GM12875 (cell line): ENCODE measurements around the gene PPP3CA.
"Not testable (repeated sequence)": the region's sequence is repeated elsewhere in the genome, so short reads cannot be mapped to it uniquely, and the experiment has no call there.

Source experiments
- H3K4me3 ChIP-seq: one replicate; pipeline ENCODE4 v1.5.1; 2011; ENCODE audit warnings: low read depth, low read length, control low read depth
- TF ChIP-seq, protein P1 (sequence below): IDR thresholded peaks from 2 replicates; pipeline ENCODE4 v1.5.1; 2011; ENCODE audit warnings: low read depth, mild to moderate bottlenecking, control low read depth, inconsistent platforms, low read length, moderate library complexity, borderline replicate concordance; ENCODE audit not compliant: insufficient read depth

The PPP3CA gene

GRCh38 chr4:101140228-101140627 is 207.1 kb downstream of the PPP3CA start:
- TF ChIP-seq, protein P1, sequence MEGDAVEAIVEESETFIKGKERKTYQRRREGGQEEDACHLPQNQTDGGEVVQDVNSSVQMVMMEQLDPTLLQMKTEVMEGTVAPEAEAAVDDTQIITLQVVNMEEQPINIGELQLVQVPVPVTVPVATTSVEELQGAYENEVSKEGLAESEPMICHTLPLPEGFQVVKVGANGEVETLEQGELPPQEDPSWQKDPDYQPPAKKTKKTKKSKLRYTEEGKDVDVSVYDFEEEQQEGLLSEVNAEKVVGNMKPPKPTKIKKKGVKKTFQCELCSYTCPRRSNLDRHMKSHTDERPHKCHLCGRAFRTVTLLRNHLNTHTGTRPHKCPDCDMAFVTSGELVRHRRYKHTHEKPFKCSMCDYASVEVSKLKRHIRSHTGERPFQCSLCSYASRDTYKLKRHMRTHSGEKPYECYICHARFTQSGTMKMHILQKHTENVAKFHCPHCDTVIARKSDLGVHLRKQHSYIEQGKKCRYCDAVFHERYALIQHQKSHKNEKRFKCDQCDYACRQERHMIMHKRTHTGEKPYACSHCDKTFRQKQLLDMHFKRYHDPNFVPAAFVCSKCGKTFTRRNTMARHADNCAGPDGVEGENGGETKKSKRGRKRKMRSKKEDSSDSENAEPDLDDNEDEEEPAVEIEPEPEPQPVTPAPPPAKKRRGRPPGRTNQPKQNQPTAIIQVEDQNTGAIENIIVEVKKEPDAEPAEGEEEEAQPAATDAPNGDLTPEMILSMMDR = no peak
- H3K4me3 ChIP-seq = no peak overlapping the region

DNA sequence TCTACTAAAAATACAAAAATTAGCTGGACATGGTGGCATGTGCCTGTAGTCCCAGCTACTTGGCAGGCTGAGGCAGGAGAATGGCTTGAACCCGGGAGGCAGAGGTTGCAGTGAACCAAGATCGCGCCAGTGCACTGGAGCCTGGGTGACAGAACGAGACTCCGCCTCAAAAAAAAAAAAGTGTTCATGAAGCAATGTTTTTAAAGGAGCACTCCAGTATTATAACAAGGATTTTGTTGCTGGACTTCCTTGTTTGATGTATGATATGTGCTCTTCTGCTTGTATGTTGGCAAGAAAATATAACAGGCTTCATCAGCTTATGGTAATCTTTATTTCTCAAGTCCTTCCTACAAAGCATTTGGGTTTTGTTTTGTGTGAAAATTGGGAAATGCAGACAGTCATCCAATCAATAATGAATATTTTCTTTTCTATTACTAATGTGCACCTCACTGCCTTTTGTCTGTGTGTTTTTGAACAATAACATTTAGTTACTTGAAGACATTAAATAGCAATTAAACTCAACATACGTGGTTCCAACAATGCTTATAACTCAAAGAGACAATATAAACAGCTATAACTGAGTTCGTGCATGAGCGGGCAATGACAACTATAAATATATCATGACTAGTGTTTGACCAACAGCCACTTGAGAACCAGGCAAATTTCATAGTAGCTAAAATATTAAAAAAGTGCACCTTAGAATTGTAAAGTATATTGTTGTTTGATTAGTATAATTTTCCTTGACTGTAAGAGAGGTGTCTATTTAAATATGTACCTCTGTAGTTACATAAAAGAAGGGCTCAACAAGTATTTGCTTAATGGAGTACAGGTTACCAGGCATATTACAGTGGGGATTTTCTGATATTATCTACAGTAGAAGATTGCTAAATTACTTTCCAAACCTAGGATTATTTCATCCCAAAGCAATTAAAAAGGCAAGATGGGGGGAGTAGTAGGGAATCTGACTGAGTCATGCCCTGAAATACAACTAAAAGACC is 210.7 kb downstream of the PPP3CA start:
- no peak overlapping the region for H3K4me3 ChIP-seq
- TF ChIP-seq, protein P1 = no peak

- H3K4me3 ChIP-seq = no peak overlapping the region
- TF ChIP-seq, protein P1 = no peak
Measured at GRCh38 chr4:101135371-101136010, 211.8 kb downstream of the PPP3CA start.

DNA sequence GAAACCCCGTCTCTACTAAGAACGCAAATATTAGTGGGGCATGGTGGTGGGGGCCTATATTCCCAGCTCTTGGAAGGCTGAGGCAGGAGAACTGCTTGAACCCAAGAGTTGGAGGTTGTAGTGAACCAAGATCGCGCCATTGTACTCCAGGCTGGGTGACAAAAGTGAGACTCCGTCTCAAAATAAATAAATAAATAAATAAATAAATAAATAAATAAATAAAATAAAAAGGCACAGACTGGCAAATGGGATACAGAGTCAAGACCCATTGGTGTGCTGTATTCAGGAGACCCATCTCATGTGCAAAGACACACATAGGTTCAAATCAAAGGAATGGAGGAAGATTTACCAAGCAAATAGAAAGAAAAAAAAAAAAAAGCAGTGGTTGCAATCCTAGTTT is 216.3 kb downstream of the PPP3CA start:
- not testable (repeated sequence) for H3K4me3 ChIP-seq

DNA sequence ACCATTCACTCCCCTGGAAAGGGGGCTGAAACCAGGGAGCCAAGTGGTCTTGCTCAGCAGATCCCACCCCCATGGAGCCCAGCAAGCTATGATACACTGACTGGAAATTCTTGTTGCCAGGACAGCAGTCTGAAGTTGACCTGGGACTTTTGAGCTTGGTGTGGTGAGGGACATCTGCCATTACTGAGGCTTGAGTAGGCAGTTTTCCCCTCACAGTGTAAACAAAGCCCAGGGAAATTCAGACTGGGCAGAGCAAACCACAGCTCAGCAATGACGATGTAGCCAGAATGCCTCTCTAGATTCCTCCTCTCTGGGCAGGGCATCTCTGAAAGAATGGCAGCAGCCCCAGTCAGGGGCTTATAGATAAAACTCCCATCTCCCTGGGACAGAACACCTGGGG is 218.4 kb downstream of the PPP3CA start:
- H3K4me3 ChIP-seq = not testable (repeated sequence)

- TF ChIP-seq, protein P1 = no peak
- no peak overlapping the region for H3K4me3 ChIP-seq
Measured at GRCh38 chr4:101128473-101128872, 218.9 kb downstream of the PPP3CA start.

DNA sequence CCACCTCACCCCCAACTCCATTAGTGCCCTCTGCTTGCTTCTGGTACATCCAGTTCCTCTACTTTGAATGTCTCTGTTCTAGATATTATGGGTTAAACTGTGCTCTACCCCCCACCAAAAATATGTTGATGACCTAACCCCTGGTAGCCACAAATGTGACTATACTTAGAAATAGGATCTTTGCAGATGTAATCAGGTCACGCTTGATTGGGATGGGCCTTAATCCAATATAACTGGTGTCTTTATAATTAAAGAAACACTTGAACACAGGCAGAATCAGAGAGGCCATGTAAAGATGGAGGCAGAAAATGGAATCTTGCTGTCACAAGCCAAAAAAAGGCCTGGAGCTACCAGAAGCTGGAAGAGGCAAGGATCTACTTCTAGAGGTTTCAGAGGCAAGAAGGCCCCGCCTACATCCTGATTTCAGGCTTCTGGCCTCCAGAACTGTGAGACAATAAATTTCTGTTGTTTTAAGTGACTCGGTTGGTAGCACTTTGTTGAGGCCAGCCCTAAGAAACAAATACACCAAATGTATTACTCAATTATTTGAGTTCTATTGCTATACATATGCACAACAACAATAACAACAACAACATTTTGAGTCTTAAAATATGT is 220.0 kb downstream of the PPP3CA start:
- no peak overlapping the region for H3K4me3 ChIP-seq
- TF ChIP-seq, protein P1 = no peak

DNA sequence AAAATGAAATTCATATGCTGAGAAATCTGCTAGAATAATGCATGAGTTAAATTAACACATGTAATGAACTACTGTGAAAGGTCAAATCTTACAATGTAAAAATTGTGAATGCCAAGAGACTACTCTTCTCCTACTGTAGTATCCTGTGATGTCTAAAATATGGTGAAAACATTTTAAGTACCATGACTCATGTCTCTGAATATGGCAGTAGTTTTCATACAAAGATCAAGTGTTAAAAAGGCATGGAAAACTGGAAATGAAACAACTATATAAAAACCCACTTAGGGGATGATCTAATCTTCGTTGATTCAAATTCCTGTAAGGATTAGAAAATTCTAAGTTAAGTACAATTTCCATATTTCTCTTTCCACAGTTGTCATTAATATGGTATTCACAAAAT is 221.3 kb downstream of the PPP3CA start:
- TF ChIP-seq, protein P1 = no peak
- H3K4me3 ChIP-seq = no peak overlapping the region
